Measurements from ENCODE around the gene CHIC2.
A peak's percentile ranks its signal among the peaks of the same experiment; 100 is the strongest.
"Not testable (repeated sequence)": the region's sequence is repeated elsewhere in the genome, so short reads cannot be mapped to it uniquely, and the experiment has no call there.

CHIC2 gene

GRCh38 chr4:54064317-54065111, at the start of gene CHIC2:
CHIC2 (minus strand) TSS chr4:54064605; CDS start chr4:54064300, 305 bp downstream.
- DNase-seq: peak; percentile 89
- in situ Hi-C loops (cut with HindIII; ENCODE audit: low pct_ligation_motif_present, low pct_unique_long_range_greater_than_20kb, low sequenced_read_pairs): no loop called here

GRCh38 chr4:54113206-54113605, 48.8 kb upstream of the CHIC2 start:
- DNase-seq; in situ Hi-C loops (cut with HindIII; ENCODE audit: low pct_ligation_motif_present, low pct_unique_long_range_greater_than_20kb, low sequenced_read_pairs): not testable (repeated sequence)

DNA sequence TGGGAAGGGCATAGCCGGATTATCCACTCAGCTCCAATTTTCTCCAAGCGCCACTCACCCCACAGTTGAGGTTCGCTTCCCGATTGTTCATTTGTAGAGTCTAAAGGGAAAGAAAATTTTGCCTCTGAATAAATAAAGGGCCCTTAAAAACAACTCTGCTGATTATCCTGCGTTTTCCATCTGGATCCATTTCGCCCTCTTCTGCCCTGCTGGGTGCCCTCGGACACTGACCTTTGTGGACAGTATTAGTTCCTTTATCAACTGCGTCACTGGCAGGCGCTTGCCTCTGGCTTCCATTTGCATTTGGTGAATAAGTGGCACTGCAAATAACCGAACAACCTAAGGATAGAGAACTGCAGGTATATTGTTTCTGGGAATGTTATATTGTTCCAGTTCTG, 45.6 kb upstream of the CHIC2 start:
- in situ Hi-C loops (cut with HindIII; ENCODE audit: low pct_ligation_motif_present, low pct_unique_long_range_greater_than_20kb, low sequenced_read_pairs): no loop called here
- no peak for DNase-seq

GRCh38 chr4:54109241-54110018, 45.0 kb upstream of the CHIC2 start:
- in situ Hi-C loops (cut with HindIII; ENCODE audit: low pct_ligation_motif_present, low pct_unique_long_range_greater_than_20kb, low sequenced_read_pairs): no loop called here

GRCh38 chr4:54107951-54108748, 43.7 kb upstream of the CHIC2 start:
- DNase-seq: no peak
- in situ Hi-C loops (cut with HindIII; ENCODE audit: low pct_ligation_motif_present, low pct_unique_long_range_greater_than_20kb, low sequenced_read_pairs): no loop called here

More at GRCh38 chr4:54109241-54110018, 45.0 kb upstream of the CHIC2 start:
- DNase-seq: no peak

GRCh38 chr4:54104907-54105306, 40.5 kb upstream of the CHIC2 start:
- in situ Hi-C loops (cut with HindIII; ENCODE audit: low pct_ligation_motif_present, low pct_unique_long_range_greater_than_20kb, low sequenced_read_pairs): no loop called here
- DNase-seq: no peak

- DNase-seq: no peak
- in situ Hi-C loops (cut with HindIII; ENCODE audit: low pct_ligation_motif_present, low pct_unique_long_range_greater_than_20kb, low sequenced_read_pairs): no loop called here
These were observed 38.8 kb upstream of the CHIC2 start for GRCh38 chr4:54103190-54103574.

DNA sequence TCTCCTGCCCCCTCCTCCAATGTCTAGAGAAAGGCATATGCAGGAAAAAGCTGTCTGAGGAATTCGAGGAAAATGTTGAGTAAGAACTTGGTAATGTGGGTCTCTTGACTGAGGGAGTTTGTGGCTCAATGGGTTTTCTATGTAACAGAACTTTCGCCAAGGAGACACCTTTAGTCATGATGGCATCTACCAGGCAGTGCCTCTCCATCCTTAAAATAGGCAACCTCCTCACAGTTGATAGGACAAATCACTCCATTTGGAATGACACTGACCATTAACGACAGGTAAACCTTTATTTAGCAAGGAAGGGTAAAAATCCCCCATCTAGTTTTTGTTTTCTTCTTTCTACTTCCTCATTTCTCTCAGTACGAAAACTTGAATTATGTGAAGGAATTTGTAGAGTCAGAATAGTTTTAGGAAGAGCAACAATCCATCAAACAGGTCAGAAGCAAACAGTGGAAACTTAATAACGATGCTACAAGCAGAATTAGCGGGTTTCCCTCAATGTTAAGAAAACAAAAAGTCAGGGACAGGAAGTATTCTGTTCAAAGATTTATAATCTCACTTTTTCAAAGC, 38.2 kb upstream of the CHIC2 start:
- no peak for DNase-seq
- in situ Hi-C loops (cut with HindIII; ENCODE audit: low pct_ligation_motif_present, low pct_unique_long_range_greater_than_20kb, low sequenced_read_pairs): no loop called here

DNA sequence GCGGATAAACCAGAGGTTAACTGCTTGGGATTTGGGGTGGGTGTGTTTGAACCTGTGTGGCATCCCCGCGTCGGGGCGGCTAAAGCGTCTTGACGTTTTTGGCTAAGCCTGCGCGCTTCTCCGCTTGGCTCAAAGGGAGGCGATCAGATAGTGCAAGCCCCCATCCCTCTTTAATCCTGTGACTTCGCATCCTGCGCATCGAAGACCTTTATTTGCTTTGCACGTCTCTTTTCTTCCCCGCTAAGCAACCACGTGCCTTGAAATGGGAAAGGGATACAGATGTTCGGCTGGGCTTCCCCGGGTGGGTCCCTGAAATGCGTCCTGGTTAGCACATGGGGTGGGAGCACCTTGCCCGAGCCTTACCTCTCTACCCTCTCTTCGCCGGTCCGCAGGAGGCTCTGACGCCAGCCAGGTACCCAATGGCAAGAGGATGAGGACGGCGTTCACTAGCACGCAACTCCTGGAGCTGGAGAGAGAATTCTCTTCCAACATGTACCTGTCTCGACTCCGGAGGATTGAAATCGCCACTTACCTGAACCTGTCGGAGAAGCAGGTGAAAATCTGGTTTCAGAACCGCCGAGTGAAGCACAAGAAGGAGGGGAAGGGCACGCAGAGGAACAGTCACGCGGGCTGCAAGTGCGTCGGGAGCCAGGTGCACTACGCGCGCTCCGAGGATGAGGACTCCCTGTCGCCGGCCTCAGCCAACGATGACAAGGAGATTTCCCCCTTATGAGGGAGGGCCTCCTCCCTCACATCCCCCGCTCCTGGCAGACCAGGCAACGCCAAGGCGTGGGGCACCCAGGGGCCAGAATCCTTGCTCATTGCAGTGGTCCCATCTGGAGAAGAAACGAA, 37.0 kb upstream of the CHIC2 start:
- no peak for DNase-seq
- in situ Hi-C loops (cut with HindIII; ENCODE audit: low pct_ligation_motif_present, low pct_unique_long_range_greater_than_20kb, low sequenced_read_pairs): no loop called here

DNA sequence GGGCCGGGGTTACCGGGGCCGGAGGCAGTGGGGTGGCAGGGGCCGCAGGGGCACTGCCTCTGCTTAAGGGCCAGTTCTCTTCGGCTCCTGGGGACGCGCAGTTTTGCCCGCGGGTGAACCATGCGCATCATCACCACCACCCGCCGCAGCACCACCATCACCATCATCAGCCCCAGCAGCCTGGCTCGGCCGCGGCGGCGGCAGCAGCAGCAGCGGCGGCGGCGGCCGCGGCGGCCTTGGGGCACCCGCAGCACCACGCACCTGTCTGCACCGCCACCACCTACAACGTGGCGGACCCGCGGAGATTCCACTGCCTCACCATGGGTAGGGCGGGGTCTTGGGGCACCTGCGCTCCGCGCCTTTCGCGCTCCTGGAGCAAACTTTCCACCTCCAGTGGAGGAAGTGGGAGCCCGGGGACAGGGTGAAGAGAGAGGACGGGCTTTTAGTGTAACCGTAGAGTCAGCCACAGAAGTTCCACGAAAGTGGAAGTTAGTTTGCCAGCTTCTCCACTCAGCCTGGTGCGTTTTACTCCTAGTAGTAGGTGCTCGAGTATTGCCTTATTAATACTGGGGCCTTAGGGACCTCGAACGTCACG, 36.3 kb upstream of the CHIC2 start:
- in situ Hi-C loops (cut with HindIII; ENCODE audit: low pct_ligation_motif_present, low pct_unique_long_range_greater_than_20kb, low sequenced_read_pairs): no loop called here
- no peak for DNase-seq

DNA sequence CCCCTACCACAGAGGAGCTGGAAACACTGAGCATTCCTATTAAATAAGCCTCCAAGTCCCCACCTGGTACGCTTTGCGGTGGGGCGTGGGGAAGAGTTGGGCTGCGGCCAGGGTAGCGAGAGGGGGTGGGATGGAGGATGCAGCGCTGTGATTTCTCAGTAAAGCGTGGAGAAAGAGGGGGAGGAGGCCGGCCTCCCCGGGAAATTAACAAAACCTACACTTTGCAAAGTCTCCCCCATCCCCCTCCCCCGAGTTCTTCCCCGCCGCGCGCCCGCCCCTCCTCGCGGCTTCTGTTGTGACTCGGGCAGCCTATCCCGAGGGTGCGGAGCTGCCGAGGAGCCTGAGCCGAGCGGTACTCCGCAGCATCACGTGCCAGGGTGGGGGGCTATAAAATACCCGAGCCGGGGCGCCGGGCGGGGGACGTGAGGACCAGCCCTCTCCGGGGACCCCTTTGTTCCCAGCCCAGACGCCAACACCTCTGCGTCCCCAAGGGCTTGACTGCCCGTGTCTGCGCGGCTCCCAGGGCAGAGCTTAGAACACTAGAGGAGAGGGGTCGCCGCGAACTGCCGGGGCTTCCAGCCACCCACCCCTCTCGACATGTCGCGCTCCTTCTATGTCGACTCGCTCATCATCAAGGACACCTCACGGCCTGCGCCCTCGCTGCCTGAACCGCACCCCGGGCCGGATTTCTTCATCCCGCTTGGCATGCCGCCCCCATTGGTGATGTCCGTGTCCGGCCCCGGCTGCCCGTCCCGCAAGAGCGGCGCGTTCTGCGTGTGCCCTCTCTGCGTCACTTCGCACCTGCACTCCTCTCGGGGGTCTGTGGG, 35.6 kb upstream of the CHIC2 start, which contains the start of gene GSX2:
TSS of gene GSX2 (plus strand) at position 416 of the 827 bp plus-strand sequence. CDS start at position 598, 182 bp downstream.
- in situ Hi-C loops (cut with HindIII; ENCODE audit: low pct_ligation_motif_present, low pct_unique_long_range_greater_than_20kb, low sequenced_read_pairs): no loop called here
- DNase-seq: peak; percentile 63

DNA sequence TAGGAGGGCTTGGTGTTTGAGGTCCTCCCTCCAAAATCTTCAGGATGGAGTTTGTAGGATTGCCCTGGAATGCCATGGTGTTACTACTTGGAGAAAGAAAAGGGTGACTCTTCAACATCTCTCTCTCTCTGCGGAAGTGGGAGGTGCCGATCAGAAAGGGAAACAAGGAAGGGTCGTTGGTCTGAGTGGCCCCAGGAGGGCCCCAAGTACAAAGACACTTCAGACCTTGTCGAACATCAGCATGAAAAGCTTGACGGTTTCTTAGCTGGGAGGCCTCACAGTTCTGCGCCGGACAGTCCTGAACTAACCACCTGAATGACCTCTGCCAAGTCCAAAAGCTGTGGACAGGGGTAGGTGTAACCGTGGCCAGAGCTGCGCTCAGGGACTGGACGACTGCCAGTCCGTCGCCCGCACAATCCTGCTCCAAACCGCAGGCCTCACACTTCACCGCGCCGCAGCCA, 34.9 kb upstream of the CHIC2 start:
- in situ Hi-C loops (cut with HindIII; ENCODE audit: low pct_ligation_motif_present, low pct_unique_long_range_greater_than_20kb, low sequenced_read_pairs): no loop called here
- no peak for DNase-seq

DNA sequence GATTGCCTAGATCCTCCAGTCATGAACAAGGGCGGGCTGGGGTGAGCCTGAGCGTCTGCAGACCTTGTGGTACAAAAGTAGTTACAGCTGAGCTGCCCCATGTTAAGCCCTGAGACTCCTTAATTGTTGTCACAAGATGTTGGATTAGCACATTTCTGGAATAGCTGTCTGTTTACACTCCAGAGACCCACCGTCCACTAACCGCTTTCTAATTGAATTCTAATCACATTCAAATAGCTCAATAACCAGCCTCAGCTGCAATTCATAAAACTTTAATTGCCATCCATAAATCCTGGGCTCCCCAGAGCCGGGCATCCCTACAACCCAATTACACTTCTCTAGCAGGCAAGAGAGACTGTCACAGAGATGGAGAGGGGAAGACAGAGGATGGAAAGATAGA, 34.0 kb upstream of the CHIC2 start:
- in situ Hi-C loops (cut with HindIII; ENCODE audit: low pct_ligation_motif_present, low pct_unique_long_range_greater_than_20kb, low sequenced_read_pairs): no loop called here
- no peak for DNase-seq

- DNase-seq: no peak
- in situ Hi-C loops (cut with HindIII; ENCODE audit: low pct_ligation_motif_present, low pct_unique_long_range_greater_than_20kb, low sequenced_read_pairs): no loop called here
These were observed 32.7 kb upstream of the CHIC2 start for GRCh38 chr4:54097152-54097551.

GRCh38 chr4:54096295-54096962, 32.0 kb upstream of the CHIC2 start:
- DNase-seq: no peak
- in situ Hi-C loops (cut with HindIII; ENCODE audit: low pct_ligation_motif_present, low pct_unique_long_range_greater_than_20kb, low sequenced_read_pairs): no loop called here

All from ACHN (cell line).